ENCODE results near the gene ELP1.

Gene ELP1

GRCh38 chr9:108882052-108882888, 51.7 kb downstream of the ELP1 start:
- DNase-seq (ENCODE audit: low spot score), result no peak

GRCh38 chr9:108880738-108881316, 53.1 kb downstream of the ELP1 start:
- no peak for DNase-seq (ENCODE audit: low spot score)

GRCh38 chr9:108877524-108877923, 56.4 kb downstream of the ELP1 start:
- no peak for DNase-seq (ENCODE audit: low spot score)

- DNase-seq (ENCODE audit: low spot score), result no peak
These were observed 57.5 kb downstream of the ELP1 start for GRCh38 chr9:108876425-108876824.

GRCh38 chr9:108874058-108874788, 59.7 kb downstream of the ELP1 start:
- DNase-seq (ENCODE audit: low spot score), result no peak

GRCh38 chr9:108869092-108869725, 64.7 kb downstream of the ELP1 start:
- no peak for DNase-seq (ENCODE audit: low spot score)

- DNase-seq (ENCODE audit: low spot score), result no peak
These were observed 66.1 kb downstream of the ELP1 start for GRCh38 chr9:108867829-108868228.

GRCh38 chr9:108867116-108867515, 66.8 kb downstream of the ELP1 start:
- no peak for DNase-seq (ENCODE audit: low spot score)

GRCh38 chr9:108866001-108866420, 67.9 kb downstream of the ELP1 start:
- no peak for DNase-seq (ENCODE audit: low spot score)

GRCh38 chr9:108865037-108865436, 68.9 kb downstream of the ELP1 start:
- no peak for DNase-seq (ENCODE audit: low spot score)

GRCh38 chr9:108864446-108864845, 69.5 kb downstream of the ELP1 start:
- no peak for DNase-seq (ENCODE audit: low spot score)

GRCh38 chr9:108863891-108864290, 70.0 kb downstream of the ELP1 start:
- no peak for DNase-seq (ENCODE audit: low spot score)

GRCh38 chr9:108861997-108862396, 71.9 kb downstream of the ELP1 start, which contains the start of gene ACTL7A:
ACTL7A (plus strand) TSS chr9:108862266; CDS start chr9:108862323, 57 bp downstream.
- no peak for DNase-seq (ENCODE audit: low spot score)

- no peak for DNase-seq (ENCODE audit: low spot score)
These were observed 72.5 kb downstream of the ELP1 start for GRCh38 chr9:108861464-108861863.

- DNase-seq (ENCODE audit: low spot score), result no peak
These were observed 73.2 kb downstream of the ELP1 start for GRCh38 chr9:108860764-108861163.

GRCh38 chr9:108860354-108860753, 73.6 kb downstream of the ELP1 start:
- no peak for DNase-seq (ENCODE audit: low spot score)

- DNase-seq (ENCODE audit: low spot score), result no peak
These were observed 74.3 kb downstream of the ELP1 start for GRCh38 chr9:108859459-108860114.

- DNase-seq (ENCODE audit: low spot score), result no peak
These were observed 76.4 kb downstream of the ELP1 start for GRCh38 chr9:108857572-108857971.

GRCh38 chr9:108855888-108856287, 78.0 kb downstream of the ELP1 start, which contains the start of gene ACTL7B:
ACTL7B (minus strand) TSS chr9:108855986; CDS start chr9:108855930, 56 bp downstream.
- no peak for DNase-seq (ENCODE audit: low spot score)

- DNase-seq (ENCODE audit: low spot score), result no peak
These were observed 78.4 kb downstream of the ELP1 start for GRCh38 chr9:108855529-108855886.

- DNase-seq (ENCODE audit: low spot score), result no peak
These were observed 79.0 kb downstream of the ELP1 start for GRCh38 chr9:108854641-108855528.

All from CD4-positive, alpha-beta T cell treated with Interleukin-15 for 4 hours (primary cell).